ENCODE data around the gene PTS. TPM values are rescaled to one million over a fixed set of nuclear protein-coding genes. Genes with fewer than 3 reads are reported as not detected.

PTS gene
- total RNA-seq, 4 donors from 2014 or later: 24.3 to 40.0 (median 38.3) TPM

GRCh38 chr11:112212710-112213109 is 13.5 kb upstream of the PTS start:
- Histone ChIP-seq H3K27me3 (no peaks in the 10 kb centered on the region), H3K4me3 (no peak overlapping the region), H3K9me3 (no peaks in the 10 kb centered on the region), H3K4me1 (no peaks in the 10 kb centered on the region), H3K27ac (no peak overlapping the region), H3K36me3 (peaks cover 0 to 8% (median 0%) of the 10 kb centered on the region in 3 donors)
- DNase-seq (ENCODE audit: low spot score in 2 of 2): no peak
- no peak for TF ChIP-seq CTCF (IDR thresholded peaks at IDR 0.05)
- no peak for TF ChIP-seq EP300 (IDR thresholded peaks at IDR 0.05)
- TF ChIP-seq POLR2A (IDR thresholded peaks at IDR 0.05): no peak

DNA sequence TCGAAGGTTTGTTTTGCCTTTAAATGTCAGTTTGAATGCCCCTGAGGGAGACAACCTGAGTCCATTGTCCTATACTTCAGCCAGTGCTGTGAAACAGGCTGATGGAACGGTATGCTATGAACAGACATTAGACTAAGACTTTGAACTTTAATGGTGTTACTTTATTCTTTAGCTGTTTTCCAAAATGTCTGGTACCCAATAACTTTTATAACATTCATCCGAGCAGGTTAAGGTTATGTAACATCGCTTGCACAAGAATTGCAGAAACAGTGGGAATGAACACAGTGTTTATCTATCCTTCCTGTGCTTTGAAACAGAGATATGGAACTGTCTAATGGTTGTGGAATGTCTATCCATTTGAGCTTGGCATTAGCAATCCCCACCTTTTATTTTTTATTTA is 12.5 kb upstream of the PTS start:
- 87 to 89% methylated on average over 4 of the region's 4 CpGs for WGBS, 2 donors
- peaks cover 0 to 14% (median 0%) of the 10 kb centered on the region in 3 donors for H3K36me3 ChIP-seq
- H3K27me3 ChIP-seq: no peaks in the 10 kb centered on the region
- no peaks in the 10 kb centered on the region for H3K9me3 ChIP-seq
- no peak overlapping the region for H3K4me3 ChIP-seq
- TF ChIP-seq EP300 (IDR thresholded peaks at IDR 0.05) (no peak), POLR2A (IDR thresholded peaks at IDR 0.05) (no peak), CTCF (IDR thresholded peaks at IDR 0.05) (no peak)
- DNase-seq (ENCODE audit: low spot score in 2 of 2): no peak
- H3K27ac ChIP-seq: no peak overlapping the region
- H3K4me1 ChIP-seq: no peaks in the 10 kb centered on the region

- no peak for TF ChIP-seq EP300 (IDR thresholded peaks at IDR 0.05)
- no peak for TF ChIP-seq POLR2A (IDR thresholded peaks at IDR 0.05)
- TF ChIP-seq CTCF (IDR thresholded peaks at IDR 0.05): no peak
- no peaks in the 10 kb centered on the region for H3K27me3 ChIP-seq
- peaks cover 0 to 14% (median 0%) of the 10 kb centered on the region in 3 donors for H3K36me3 ChIP-seq
- H3K4me1 ChIP-seq: no peaks in the 10 kb centered on the region
- no peaks in the 10 kb centered on the region for H3K9me3 ChIP-seq
- DNase-seq (ENCODE audit: low spot score in 2 of 2): no peak
- no peak overlapping the region for H3K4me3 ChIP-seq
- no peak overlapping the region for H3K27ac ChIP-seq
- 85 to 89% methylated on average over 6 of the region's 6 CpGs for WGBS, 2 donors
These were observed 10.6 kb upstream of the PTS start for GRCh38 chr11:112215621-112216020.

DNA sequence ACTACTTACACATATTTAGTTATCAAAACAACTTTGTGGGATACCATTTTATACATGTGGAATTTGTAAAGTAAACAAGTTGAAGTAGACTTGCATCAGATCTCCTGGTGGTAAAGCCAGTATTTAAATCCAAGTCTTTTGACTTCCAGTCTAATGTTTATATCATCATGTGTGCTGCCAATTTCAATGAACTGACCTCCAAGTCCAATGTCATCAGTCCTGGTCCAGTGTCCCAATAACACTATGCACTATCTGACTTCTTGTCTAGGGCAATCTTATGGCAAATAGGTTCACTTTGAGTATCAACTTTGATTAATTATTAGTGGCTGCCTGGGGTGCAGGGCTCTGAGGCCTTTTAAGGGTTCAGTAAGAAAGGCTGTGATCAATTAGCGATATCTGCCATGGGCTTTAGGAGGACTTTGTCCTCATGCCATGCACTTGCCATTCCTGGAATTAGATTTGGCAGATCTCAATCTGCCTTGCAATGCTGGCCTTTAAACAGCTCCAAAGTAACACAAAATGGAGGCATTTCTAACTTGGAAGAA is 9.6 kb upstream of the PTS start:
- Histone ChIP-seq H3K4me1 (no peaks in the 10 kb centered on the region), H3K9me3 (no peaks in the 10 kb centered on the region), H3K27ac (no peak overlapping the region), H3K27me3 (no peaks in the 10 kb centered on the region), H3K4me3 (no peak overlapping the region), H3K36me3 (peaks cover 0 to 14% (median 0%) of the 10 kb centered on the region in 3 donors)
- no peak for DNase-seq (ENCODE audit: low spot score in 2 of 2)
- no peak for TF ChIP-seq POLR2A (IDR thresholded peaks at IDR 0.05)
- TF ChIP-seq EP300 (IDR thresholded peaks at IDR 0.05): no peak
- TF ChIP-seq CTCF (IDR thresholded peaks at IDR 0.05): no peak
- WGBS, 2 donors: 96 to 100% methylated on average over 1 of the region's 1 CpG

- peak in 1 of 2 donors; percentile 69 for DNase-seq (ENCODE audit: low spot score in 2 of 2)
- 32 to 34% methylated on average over 7 of the region's 7 CpGs for whole genome bisulfite sequencing, 2 donors
- TF ChIP-seq POLR2A (IDR thresholded peaks at IDR 0.05): no peak
- TF ChIP-seq CTCF (IDR thresholded peaks at IDR 0.05): peak; percentile 64 to 92 (median 77)
- TF ChIP-seq EP300 (IDR thresholded peaks at IDR 0.05): no peak
These were observed 6.6 kb upstream of the PTS start for GRCh38 chr11:112219476-112220232.

More at GRCh38 chr11:112219476-112220232, 6.6 kb upstream of the PTS start:
- H3K4me1 ChIP-seq: no peaks in the 10 kb centered on the region
- H3K27me3 ChIP-seq: no peaks in the 10 kb centered on the region
- H3K36me3 ChIP-seq: peaks cover 0 to 10% (median 0%) of the 10 kb centered on the region in 3 donors
- no peaks in the 10 kb centered on the region for H3K9me3 ChIP-seq
- no peak overlapping the region for H3K4me3 ChIP-seq
- H3K27ac ChIP-seq: no peak overlapping the region
